SK-N-SH (cell line): ENCODE data around the gene E2F1. TPM values are rescaled to one million over a fixed set of nuclear protein-coding genes. Genes with fewer than 3 reads are reported as not detected.

Source experiments
- CTCF ChIA-PET: fragments of 300-600, 350-600 bp; formaldehyde crosslinking; extraction: SDS; loops from one replicate; lab custom pipeline; 2021; lab: Yijun Ruan, JAX
- POLR2A ChIA-PET: fragments of 350-600 bp; sonication (Branson Sonifier 250); formaldehyde crosslinking; extraction: SDS; loops from one replicate; lab custom pipeline; 2020; ENCODE audit warnings: antibody characterized with exemption, inconsistent platforms; lab: Yijun Ruan, JAX
- DNase-seq: peaks from one replicate; pipeline ENCODE4 v3.0.0; 2012
- H2AFZ ChIP-seq: fragments of 200-600 bp; sonication (generic); 2 replicates; pipeline ENCODE4 v1.8.1; 2016; ENCODE audit warnings: antibody characterized with exemption, mild to moderate bottlenecking, low read depth
- H3F3A ChIP-seq: fragments of 200-600 bp; sonication (generic); replicated peaks from 2 replicates; pipeline ENCODE3; 2016; ENCODE audit warnings: antibody characterized with exemption, mild to moderate bottlenecking; ENCODE audit not compliant: insufficient read depth
- H3K27ac ChIP-seq, 2 experiments: fragments of 200-500 bp in 1 of 2; fragments of 200-600 bp in 1 of 2; sonication (Bioruptor generic) in 1 of 2; sonication (generic), shearing (Covaris generic) in 1 of 2; 2 replicates each; pipeline versions ENCODE4 v1.5.1 to v1.6.1; 2014 to 2016; ENCODE audit warnings: low read depth in 2 of 2, inconsistent platforms in 1 of 2, low read length in 1 of 2, mild to moderate bottlenecking in 1 of 2, mixed read lengths in 1 of 2
- H3K27me3 ChIP-seq: fragments of 200-600 bp; sonication (generic), shearing (Covaris generic); 2 replicates; pipeline ENCODE4 v1.6.1; 2016; ENCODE audit warnings: mixed run types; ENCODE audit not compliant: insufficient read depth
- H3K36me3 ChIP-seq, 2 experiments: fragments of 200-500 bp in 1 of 2; fragments of 200-600 bp in 1 of 2; sonication (Bioruptor generic) in 1 of 2; sonication (generic) in 1 of 2; replicated peaks in 1 of 2; 2 replicates each; pipeline versions ENCODE3 to v1.5.1; 2014 to 2016; ENCODE audit warnings: low read length in 1 of 2, mild to moderate bottlenecking in 1 of 2; ENCODE audit not compliant: insufficient read depth in 2 of 2, control insufficient read depth in 1 of 2
- H3K4me1 ChIP-seq, 2 experiments: fragments of 200-500 bp in 1 of 2; fragments of 200-600 bp in 1 of 2; sonication (Bioruptor generic) in 1 of 2; sonication (generic), shearing (Covaris generic) in 1 of 2; 2 replicates each; pipeline versions ENCODE4 v1.5.1 to v1.6.1; 2014 to 2016; ENCODE audit warnings: low read depth in 1 of 2, low read length in 1 of 2, mixed run types in 1 of 2; ENCODE audit not compliant: insufficient read depth in 2 of 2, control insufficient read depth in 1 of 2
- H3K4me2 ChIP-seq: fragments of 200-600 bp; sonication (generic), shearing (Covaris generic); 2 replicates; pipeline ENCODE4 v1.6.1; 2017; ENCODE audit warnings: mixed run types
- H3K4me3 ChIP-seq, 2 experiments: fragments of 200-500 bp in 1 of 2; fragments of 200-600 bp in 1 of 2; sonication (Bioruptor generic) in 1 of 2; sonication (generic), shearing (Covaris generic) in 1 of 2; 2 replicates each; pipeline versions ENCODE4 v1.5.1 to v1.8.1; 2014 to 2016; ENCODE audit warnings: low read depth in 2 of 2, inconsistent platforms in 1 of 2, low read length in 1 of 2, mild to moderate bottlenecking in 1 of 2, mixed read lengths in 1 of 2, moderate library complexity in 1 of 2
- H3K79me2 ChIP-seq: fragments of 200-600 bp; sonication (generic); 2 replicates; pipeline ENCODE4 v1.8.1; 2017; ENCODE audit warnings: mild to moderate bottlenecking; ENCODE audit not compliant: insufficient read depth
- H3K9ac ChIP-seq: fragments of 200-600 bp; sonication (generic); 2 replicates; pipeline ENCODE4 v1.6.1; 2017; ENCODE audit warnings: mixed run types
- H3K9me2 ChIP-seq: fragments of 200-600 bp; sonication (generic); 2 replicates; pipeline ENCODE4 v1.6.1; 2017; ENCODE audit warnings: mixed run types
- H3K9me3 ChIP-seq: fragments of 200-600 bp; sonication (generic); 2 replicates; pipeline ENCODE4 v1.6.1; 2017; ENCODE audit warnings: mixed run types, mild to moderate bottlenecking, moderate library complexity
- H4K20me1 ChIP-seq: fragments of 200-600 bp; sonication (generic); 2 replicates; pipeline ENCODE4 v1.6.1; 2017; ENCODE audit warnings: mild to moderate bottlenecking, mixed run types; ENCODE audit not compliant: insufficient read depth
- CHD2 ChIP-seq: fragments of 150-350 bp; IDR thresholded peaks from 2 replicates; pipeline ENCODE4 v1.6.1; 2018; ENCODE audit warnings: low read length; ENCODE audit not compliant: partially characterized antibody
- EP300 ChIP-seq, 2 experiments: IDR thresholded peaks; 2 replicates each; pipeline versions ENCODE4 v1.4.0 to v1.6.1; 2012; ENCODE audit warnings: borderline replicate concordance in 1 of 2, low read depth in 1 of 2, low read length in 1 of 2
- EZH2phosphoT487 ChIP-seq: fragments of 200-600 bp; sonication (generic); IDR thresholded peaks from 2 replicates; pipeline ENCODE4 v1.6.1; 2017; ENCODE audit warnings: low read depth, mixed run types, mild to moderate bottlenecking, antibody characterized with exemption, moderate library complexity, borderline replicate concordance
- FOXJ3 ChIP-seq: sonication (generic); formaldehyde crosslinking; IDR thresholded peaks from 2 replicates; pipeline ENCODE4 v1.5.1; 2020; ENCODE audit warnings: mild to moderate bottlenecking, missing genetic modification reagents
- GATA2 ChIP-seq: sonication (generic); formaldehyde crosslinking; IDR thresholded peaks from 2 replicates; pipeline ENCODE4 v1.5.0; 2020; ENCODE audit warnings: mild to moderate bottlenecking, missing genetic modification reagents
- MXI1 ChIP-seq: IDR thresholded peaks from 2 replicates; pipeline ENCODE4 v1.6.1; 2012; ENCODE audit warnings: mild to moderate bottlenecking, low read depth, low read length, improper control_type of control experiment
- NFIC ChIP-seq: IDR thresholded peaks from 2 replicates; pipeline ENCODE4 v1.4.0; 2012; ENCODE audit warnings: borderline replicate concordance
- POLR2AphosphoS5 ChIP-seq: IDR thresholded peaks from 2 replicates; pipeline ENCODE4 v1.6.1; 2012; ENCODE audit warnings: low read depth, low read length
- RAD21 ChIP-seq: IDR thresholded peaks from 2 replicates; pipeline ENCODE4 v1.6.1; 2012; ENCODE audit warnings: mild to moderate bottlenecking, low read length
- RCOR1 ChIP-seq: fragments of 150-350 bp; IDR thresholded peaks from 2 replicates; pipeline ENCODE4 v1.6.1; 2017; ENCODE audit warnings: antibody characterized with exemption, low read length
- RFX5 ChIP-seq: IDR thresholded peaks from 2 replicates; pipeline ENCODE4 v1.6.1; 2012; ENCODE audit warnings: mild to moderate bottlenecking, improper control_type of control experiment, low read length
- TCF12 ChIP-seq: IDR thresholded peaks from 2 replicates; pipeline ENCODE4 v1.4.0; 2012
- WGBS: methylation state at CpG from one replicate; pipeline ENCODE4 v1.1.6; 2017; ENCODE audit warnings: low lambda C conversion rate; 5-methylcytosine and 5-hydroxymethylcytosine counted together
- polyA plus RNA-seq, 3 experiments: library from polyadenylated mRNA; depleted of rRNA; stranded (reverse); fragments of >200 nt; gene quantifications; 2 replicates each; pipeline ENCODE4 v1.2.3, GENCODE V29; 2012
- TF ChIP-seq, protein P1 (sequence below): fragments of 200-600 bp; sonication (generic); IDR thresholded peaks from 2 replicates; pipeline ENCODE4 v1.6.1; 2017; ENCODE audit warnings: antibody characterized with exemption, mild to moderate bottlenecking, moderate library complexity
- TF ChIP-seq, protein P2 (sequence below): IDR thresholded peaks from 2 replicates; pipeline ENCODE4 v1.6.1; 2012; ENCODE audit warnings: mild to moderate bottlenecking, low read depth, low read length, moderate library complexity
- TF ChIP-seq, protein P3 (sequence below): IDR thresholded peaks from 2 replicates; pipeline ENCODE4 v1.4.0; 2012; ENCODE audit warnings: low read depth, borderline replicate concordance

E2F1 gene
- polyA plus RNA-seq, 1 of the 3 experiments (the other 2 are of a cell fraction) = 15.0 TPM

DNA sequence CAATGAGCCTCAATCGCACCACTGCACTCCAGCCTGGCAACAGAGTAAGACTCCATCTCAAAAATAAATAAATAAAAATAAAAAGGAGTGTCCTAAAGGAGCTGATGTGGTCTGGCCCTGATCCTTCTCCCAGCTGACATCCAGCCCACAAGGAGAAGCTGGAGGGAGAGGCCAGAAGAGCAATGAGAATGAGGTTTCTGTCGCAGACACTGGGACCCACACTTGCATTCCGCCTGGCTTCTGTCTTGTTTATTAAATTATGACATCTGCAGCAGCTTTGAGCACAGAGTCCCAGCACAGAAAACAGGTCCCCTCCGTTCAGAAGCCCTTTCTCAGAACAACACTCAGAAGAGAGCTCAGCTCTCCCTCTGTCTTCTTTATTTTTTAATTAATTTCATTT lies 10.3 kb upstream of the E2F1 start:
- DNase-seq = peak; percentile 81
- Histone ChIP-seq H3K27ac (peak overlapping the region; percentile 72 to 94; a peak in 2 of 4 replicates), H3K27me3 (no peaks in the 10 kb centered on the region), H2AFZ (no peak overlapping the region; the same call in 1 of the 2 replicates), H3K4me2 (no peak overlapping the region), H3F3A (peaks cover 11% of the 10 kb centered on the region), H3K4me3 (no peak overlapping the region), H3K36me3 (no peaks in the 10 kb centered on the region), H3K4me1 (peaks cover 4 to 21% of the 10 kb centered on the region in 2 experiments; a peak in 3 of 4 replicates), H3K9me2 (no peaks in the 10 kb centered on the region), H3K9ac (no peak overlapping the region), H3K9me3 (no peaks in the 10 kb centered on the region)
- 52% methylated on average over 3 of the region's 4 CpGs for WGBS
- POLR2A ChIA-PET = interaction anchor here (1.0 to 1.2 kb wide), 5 partner anchors 9 to 36 kb away, joined by 3 to 7 read pairs (median 4); partner anchors contain the start of genes ACTL10, PXMP4 and ZNF341
- TF ChIP-seq POLR2AphosphoS5 (no peak), CHD2 (peak; percentile 61), TCF12 (peak; percentile 14; the same call in 1 of the 2 replicates), RAD21 (peak; percentile 31), MXI1 (peak; percentile 72; the same call in 1 of the 2 replicates), GATA2 (CRISPR knock-in tag) (no peak), RCOR1 (peak; percentile 46; the same call in 1 of the 2 replicates), EP300 (IDR thresholded peaks at IDR 0.05; ENCODE audit: borderline replicate concordance in 1 of 2, low read depth in 1 of 2, low read length in 1 of 2) (peak in 1 of 2 experiments; percentile 74; a peak in 2 of 4 replicates)
- TF ChIP-seq, all 33 proteins: peak for 6
- Histone ChIP-seq H3K79me2 (no peaks in the 10 kb centered on the region), H4K20me1 (no peaks in the 10 kb centered on the region)
- CTCF ChIA-PET = interaction anchor here (0.7 to 1.6 kb wide), 5 partner anchors 10 to 30 kb away, joined by 3 to 15 read pairs (median 4); partner anchors contain the start of genes E2F1 and PXMP4

DNA sequence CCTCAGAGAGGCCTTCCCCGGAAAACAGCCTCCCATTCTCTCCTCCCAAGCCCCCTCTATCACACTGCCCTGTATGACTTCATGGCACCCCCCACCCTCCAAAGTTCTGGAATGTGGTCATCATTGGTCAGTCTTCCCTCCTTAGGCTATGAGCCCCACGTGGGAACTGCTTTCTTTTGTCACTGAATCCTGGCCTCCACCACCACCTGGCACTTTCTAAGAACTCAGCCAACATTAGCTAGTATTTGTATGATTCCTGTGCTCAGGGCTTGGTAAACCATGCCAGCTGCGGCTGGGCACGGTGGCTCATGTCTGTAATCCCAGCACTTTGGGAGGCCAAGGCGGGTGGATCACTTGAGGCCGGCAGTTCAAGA lies 8.4 kb upstream of the E2F1 start:
- Histone ChIP-seq H3K79me2 (no peaks in the 10 kb centered on the region), H2AFZ (no peak overlapping the region), H3F3A (peaks cover 11% of the 10 kb centered on the region)

More for the DNA sequence above, 8.4 kb upstream of the E2F1 start:
- no peak overlapping the region for H3K4me2 ChIP-seq
- no peaks in the 10 kb centered on the region for H3K9me3 ChIP-seq
- POLR2A ChIA-PET = no interaction called here
- H3K27ac ChIP-seq = no peak overlapping the region
- H3K9ac ChIP-seq = no peak overlapping the region
- CTCF ChIA-PET = interaction anchor here (0.9 to 1.1 kb wide), 2 partner anchors 19 to 237 kb away, joined by 3 read pairs; no protein-coding TSS in a partner anchor
- TF ChIP-seq RFX5 = no peak
- no peak for TF ChIP-seq MXI1
- TF ChIP-seq FOXJ3 (CRISPR knock-in tag) = no peak
- no peak for TF ChIP-seq NFIC
- TF ChIP-seq EP300 (IDR thresholded peaks at IDR 0.05; ENCODE audit: borderline replicate concordance in 1 of 2, low read depth in 1 of 2, low read length in 1 of 2) = no peak
- TF ChIP-seq, protein P1, sequence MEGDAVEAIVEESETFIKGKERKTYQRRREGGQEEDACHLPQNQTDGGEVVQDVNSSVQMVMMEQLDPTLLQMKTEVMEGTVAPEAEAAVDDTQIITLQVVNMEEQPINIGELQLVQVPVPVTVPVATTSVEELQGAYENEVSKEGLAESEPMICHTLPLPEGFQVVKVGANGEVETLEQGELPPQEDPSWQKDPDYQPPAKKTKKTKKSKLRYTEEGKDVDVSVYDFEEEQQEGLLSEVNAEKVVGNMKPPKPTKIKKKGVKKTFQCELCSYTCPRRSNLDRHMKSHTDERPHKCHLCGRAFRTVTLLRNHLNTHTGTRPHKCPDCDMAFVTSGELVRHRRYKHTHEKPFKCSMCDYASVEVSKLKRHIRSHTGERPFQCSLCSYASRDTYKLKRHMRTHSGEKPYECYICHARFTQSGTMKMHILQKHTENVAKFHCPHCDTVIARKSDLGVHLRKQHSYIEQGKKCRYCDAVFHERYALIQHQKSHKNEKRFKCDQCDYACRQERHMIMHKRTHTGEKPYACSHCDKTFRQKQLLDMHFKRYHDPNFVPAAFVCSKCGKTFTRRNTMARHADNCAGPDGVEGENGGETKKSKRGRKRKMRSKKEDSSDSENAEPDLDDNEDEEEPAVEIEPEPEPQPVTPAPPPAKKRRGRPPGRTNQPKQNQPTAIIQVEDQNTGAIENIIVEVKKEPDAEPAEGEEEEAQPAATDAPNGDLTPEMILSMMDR = no peak
- TF ChIP-seq, protein P2, sequence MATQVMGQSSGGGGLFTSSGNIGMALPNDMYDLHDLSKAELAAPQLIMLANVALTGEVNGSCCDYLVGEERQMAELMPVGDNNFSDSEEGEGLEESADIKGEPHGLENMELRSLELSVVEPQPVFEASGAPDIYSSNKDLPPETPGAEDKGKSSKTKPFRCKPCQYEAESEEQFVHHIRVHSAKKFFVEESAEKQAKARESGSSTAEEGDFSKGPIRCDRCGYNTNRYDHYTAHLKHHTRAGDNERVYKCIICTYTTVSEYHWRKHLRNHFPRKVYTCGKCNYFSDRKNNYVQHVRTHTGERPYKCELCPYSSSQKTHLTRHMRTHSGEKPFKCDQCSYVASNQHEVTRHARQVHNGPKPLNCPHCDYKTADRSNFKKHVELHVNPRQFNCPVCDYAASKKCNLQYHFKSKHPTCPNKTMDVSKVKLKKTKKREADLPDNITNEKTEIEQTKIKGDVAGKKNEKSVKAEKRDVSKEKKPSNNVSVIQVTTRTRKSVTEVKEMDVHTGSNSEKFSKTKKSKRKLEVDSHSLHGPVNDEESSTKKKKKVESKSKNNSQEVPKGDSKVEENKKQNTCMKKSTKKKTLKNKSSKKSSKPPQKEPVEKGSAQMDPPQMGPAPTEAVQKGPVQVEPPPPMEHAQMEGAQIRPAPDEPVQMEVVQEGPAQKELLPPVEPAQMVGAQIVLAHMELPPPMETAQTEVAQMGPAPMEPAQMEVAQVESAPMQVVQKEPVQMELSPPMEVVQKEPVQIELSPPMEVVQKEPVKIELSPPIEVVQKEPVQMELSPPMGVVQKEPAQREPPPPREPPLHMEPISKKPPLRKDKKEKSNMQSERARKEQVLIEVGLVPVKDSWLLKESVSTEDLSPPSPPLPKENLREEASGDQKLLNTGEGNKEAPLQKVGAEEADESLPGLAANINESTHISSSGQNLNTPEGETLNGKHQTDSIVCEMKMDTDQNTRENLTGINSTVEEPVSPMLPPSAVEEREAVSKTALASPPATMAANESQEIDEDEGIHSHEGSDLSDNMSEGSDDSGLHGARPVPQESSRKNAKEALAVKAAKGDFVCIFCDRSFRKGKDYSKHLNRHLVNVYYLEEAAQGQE = no peak
- TF ChIP-seq EZH2phosphoT487 = no peak
- TF ChIP-seq, protein P3, sequence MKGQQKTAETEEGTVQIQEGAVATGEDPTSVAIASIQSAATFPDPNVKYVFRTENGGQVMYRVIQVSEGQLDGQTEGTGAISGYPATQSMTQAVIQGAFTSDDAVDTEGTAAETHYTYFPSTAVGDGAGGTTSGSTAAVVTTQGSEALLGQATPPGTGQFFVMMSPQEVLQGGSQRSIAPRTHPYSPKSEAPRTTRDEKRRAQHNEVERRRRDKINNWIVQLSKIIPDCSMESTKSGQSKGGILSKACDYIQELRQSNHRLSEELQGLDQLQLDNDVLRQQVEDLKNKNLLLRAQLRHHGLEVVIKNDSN = no peak
- no peaks in the 10 kb centered on the region for H3K9me2 ChIP-seq
- H3K27me3 ChIP-seq = no peaks in the 10 kb centered on the region
- 88% methylated on average over 6 of the region's 6 CpGs for WGBS
- no peaks in the 10 kb centered on the region for H4K20me1 ChIP-seq
- peaks cover 4 to 21% of the 10 kb centered on the region in 2 experiments; a peak in 3 of 4 replicates for H3K4me1 ChIP-seq
- DNase-seq = no peak
- H3K4me3 ChIP-seq = no peak overlapping the region
- no peaks in the 10 kb centered on the region for H3K36me3 ChIP-seq
